Measurements from ENCODE around the gene PRKCD. TPM values are rescaled to one million over a fixed set of nuclear protein-coding genes. Genes with fewer than 3 reads are reported as not detected.

The PRKCD gene
- 3.9 and 5.5 TPM in 2 replicates for total RNA-seq

DNA sequence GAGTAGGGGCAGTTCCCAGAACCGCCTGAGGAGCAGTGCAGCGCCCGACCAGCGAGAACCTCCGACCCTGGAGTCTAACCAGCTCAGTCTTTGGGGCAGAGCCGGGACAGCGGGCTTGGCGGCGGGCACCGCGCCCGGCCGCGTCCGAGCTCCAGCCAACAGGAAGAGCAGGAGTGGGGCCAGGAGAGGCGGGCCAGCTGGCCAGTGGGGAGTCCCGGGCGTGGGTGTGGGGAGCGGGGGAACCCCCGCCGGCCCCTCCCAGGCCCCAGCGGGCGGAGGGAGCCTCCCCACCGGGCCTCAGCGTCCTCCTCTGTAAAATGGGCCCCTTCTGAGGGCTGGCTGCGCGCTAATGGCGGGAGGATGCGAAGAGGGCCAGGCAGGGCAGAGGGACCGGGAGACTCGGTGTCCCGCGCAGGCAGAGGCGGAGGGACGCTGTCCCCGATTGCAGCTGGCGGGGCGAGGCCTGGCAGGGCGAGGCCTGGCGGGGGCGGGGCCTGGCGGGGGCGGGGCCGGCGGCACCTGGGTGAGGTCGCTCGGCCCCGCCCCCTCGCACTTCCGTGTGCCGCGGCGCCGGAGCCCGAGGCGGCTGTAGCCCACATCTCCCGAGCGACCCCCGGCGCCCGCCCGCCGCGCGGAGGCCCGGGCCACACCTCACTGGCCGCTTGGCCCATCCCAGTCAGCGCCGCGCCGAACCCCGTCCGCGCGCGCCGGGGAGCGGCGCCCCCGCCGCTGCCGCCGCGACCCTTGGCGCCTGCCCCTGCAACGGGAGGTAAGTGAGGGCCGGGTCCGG, at the start of gene PRKCD:
TSS of gene PRKCD (plus strand) at position 550 of the 790 bp plus-strand sequence. CDS start 17,214 bp downstream, outside the sequence.
- H3K4me3 ChIP-seq (ENCODE audit: low read depth, low read length): peak within 1 kb of the TSS; percentile 83
- H3K27me3 ChIP-seq (ENCODE audit: control insufficient read depth, insufficient read depth, low read length): no peaks in the 10 kb centered on the region
- no peak for FAIRE-seq
- H3K36me3 ChIP-seq (ENCODE audit: control insufficient read depth, insufficient read depth, low read length): peaks cover 4% of the 10 kb centered on the region
- peak; percentile 45 for DNase-seq (ENCODE audit: low read depth)
- TF ChIP-seq, protein P1, sequence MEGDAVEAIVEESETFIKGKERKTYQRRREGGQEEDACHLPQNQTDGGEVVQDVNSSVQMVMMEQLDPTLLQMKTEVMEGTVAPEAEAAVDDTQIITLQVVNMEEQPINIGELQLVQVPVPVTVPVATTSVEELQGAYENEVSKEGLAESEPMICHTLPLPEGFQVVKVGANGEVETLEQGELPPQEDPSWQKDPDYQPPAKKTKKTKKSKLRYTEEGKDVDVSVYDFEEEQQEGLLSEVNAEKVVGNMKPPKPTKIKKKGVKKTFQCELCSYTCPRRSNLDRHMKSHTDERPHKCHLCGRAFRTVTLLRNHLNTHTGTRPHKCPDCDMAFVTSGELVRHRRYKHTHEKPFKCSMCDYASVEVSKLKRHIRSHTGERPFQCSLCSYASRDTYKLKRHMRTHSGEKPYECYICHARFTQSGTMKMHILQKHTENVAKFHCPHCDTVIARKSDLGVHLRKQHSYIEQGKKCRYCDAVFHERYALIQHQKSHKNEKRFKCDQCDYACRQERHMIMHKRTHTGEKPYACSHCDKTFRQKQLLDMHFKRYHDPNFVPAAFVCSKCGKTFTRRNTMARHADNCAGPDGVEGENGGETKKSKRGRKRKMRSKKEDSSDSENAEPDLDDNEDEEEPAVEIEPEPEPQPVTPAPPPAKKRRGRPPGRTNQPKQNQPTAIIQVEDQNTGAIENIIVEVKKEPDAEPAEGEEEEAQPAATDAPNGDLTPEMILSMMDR (IDR thresholded peaks at IDR 0.05; ENCODE audit: insufficient read depth, low read length, severe bottlenecking): peak; percentile 64

DNA sequence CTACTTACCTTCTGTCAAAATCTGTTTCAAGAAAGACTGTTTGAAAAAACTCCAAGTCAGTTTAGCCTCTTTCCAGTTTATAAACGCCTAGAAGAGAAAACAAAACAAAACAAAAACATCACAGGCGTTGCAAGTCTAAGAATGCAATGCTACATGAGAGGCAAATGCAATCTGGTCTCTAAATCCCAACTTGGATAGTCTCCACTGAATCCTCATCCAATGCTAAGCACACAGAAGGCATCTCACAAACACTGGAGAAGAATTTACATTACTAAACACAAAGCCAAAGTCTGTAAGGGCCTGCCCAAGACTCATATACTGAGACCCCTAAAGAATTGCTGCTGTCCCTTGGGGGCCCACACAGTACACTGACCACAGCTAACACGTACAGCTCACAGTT, 49.2 kb upstream of the PRKCD start:
- no peak for FAIRE-seq
- H3K36me3 ChIP-seq (ENCODE audit: control insufficient read depth, insufficient read depth, low read length): peaks cover 6% of the 10 kb centered on the region
- TF ChIP-seq, protein P1 (IDR thresholded peaks at IDR 0.05; ENCODE audit: insufficient read depth, low read length, severe bottlenecking): no peak

DNA sequence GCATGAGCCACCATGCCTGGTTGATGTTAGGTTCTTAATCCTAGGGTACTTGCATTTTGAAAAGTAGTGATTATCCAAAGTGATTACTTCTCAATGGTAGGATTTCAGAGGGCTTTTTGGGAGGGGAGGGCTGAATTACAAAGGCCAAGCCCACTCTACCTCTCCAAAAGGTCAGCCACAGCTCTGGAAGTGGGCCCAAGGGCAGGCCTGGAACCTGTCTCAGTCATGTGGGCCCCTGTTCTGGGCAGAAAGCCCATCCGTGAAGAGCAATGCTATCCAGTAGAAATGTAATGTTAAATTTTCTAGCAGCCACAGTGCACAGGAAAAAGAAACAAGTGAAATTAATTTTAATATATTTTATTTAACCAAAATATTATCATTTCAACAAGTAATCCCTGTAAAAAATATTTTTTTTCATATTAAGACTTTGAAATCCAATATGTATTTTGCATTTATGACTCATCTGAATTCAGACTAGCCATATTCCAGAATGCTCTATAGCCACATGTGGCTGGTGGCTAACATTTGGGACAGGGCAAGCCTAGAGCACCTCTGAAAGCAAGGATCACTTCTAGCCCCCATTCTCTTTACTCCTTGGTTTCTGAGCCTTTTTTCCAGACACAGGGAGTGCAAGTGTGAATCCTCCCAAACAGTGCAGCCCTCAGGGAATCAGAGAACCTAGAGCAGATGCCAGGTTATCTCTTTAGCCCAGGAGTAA, 47.6 kb upstream of the PRKCD start:
- H3K36me3 ChIP-seq (ENCODE audit: control insufficient read depth, insufficient read depth, low read length): peaks cover 14% of the 10 kb centered on the region
- H3K4me3 ChIP-seq (ENCODE audit: low read depth, low read length): no peak overlapping the region
- TF ChIP-seq, protein P1 (IDR thresholded peaks at IDR 0.05; ENCODE audit: insufficient read depth, low read length, severe bottlenecking): no peak
- no peaks in the 10 kb centered on the region for H3K27me3 ChIP-seq (ENCODE audit: control insufficient read depth, insufficient read depth, low read length)
- FAIRE-seq: no peak
- no peak for DNase-seq (ENCODE audit: low read depth)

More for the DNA sequence above, 49.2 kb upstream of the PRKCD start:
- Histone ChIP-seq H3K27me3 (ENCODE audit: control insufficient read depth, insufficient read depth, low read length) (no peaks in the 10 kb centered on the region), H3K4me3 (ENCODE audit: low read depth, low read length) (no peak overlapping the region)
- DNase-seq (ENCODE audit: low read depth): no peak

DNA sequence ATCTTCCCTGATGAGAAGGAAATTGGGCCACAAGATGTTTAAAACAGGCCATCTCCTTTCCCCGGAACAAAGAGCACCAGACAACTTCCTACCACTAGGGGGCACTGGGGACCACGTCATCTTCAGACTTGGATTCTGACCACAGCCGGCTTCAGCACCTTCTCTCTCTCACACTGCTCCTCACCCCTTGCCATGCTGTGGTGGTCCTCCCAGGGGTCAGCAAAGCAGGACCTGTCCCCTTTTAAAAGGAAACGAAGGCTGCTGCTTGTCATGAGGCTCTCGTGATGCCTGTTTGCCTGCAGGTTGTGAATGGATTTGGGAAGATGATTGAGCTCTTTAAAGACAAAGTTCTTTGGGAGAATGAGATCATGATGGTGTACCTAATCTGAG, 47.0 kb upstream of the PRKCD start:
- FAIRE-seq (no peak), DNase-seq (ENCODE audit: low read depth) (peak; percentile 67)
- Histone ChIP-seq H3K4me3 (ENCODE audit: low read depth, low read length) (no peak overlapping the region), H3K36me3 (ENCODE audit: control insufficient read depth, insufficient read depth, low read length) (peaks cover 14% of the 10 kb centered on the region), H3K27me3 (ENCODE audit: control insufficient read depth, insufficient read depth, low read length) (no peaks in the 10 kb centered on the region)
- TF ChIP-seq, protein P1 (IDR thresholded peaks at IDR 0.05; ENCODE audit: insufficient read depth, low read length, severe bottlenecking): peak; percentile 97

DNA sequence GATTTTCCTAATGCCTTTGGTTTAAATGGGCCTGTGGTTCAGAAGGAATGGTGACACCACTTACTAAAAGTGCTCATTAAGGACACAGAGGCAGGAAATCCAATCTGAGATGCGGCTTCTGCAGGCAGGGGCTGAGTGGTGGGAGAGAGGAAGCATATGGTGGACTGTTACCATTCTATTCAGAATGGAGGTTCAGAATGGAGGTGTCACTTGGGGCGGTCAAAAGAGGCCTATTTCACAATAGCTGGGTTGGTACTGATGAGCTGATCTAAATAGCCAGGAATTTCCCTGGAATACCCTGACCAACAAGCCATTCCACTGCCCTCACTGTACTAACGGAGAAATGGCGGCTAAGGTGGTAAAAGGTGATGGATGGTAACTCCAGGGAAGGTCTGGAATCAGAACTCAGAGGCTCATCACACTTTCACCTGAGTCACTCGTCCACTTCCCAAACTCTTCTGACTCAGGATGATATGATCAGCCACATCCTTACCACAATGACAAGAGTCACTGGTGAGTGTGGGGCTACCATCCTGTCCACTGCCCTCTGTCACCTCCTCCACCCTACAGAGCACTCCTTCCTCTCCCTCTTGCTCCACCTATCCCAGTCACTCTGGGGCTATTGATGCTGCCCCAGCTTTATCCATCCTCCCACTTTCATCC, 46.5 kb upstream of the PRKCD start:
- no peaks in the 10 kb centered on the region for H3K27me3 ChIP-seq (ENCODE audit: control insufficient read depth, insufficient read depth, low read length)
- H3K36me3 ChIP-seq (ENCODE audit: control insufficient read depth, insufficient read depth, low read length): peaks cover 18% of the 10 kb centered on the region
- FAIRE-seq: no peak
- TF ChIP-seq, protein P1 (IDR thresholded peaks at IDR 0.05; ENCODE audit: insufficient read depth, low read length, severe bottlenecking): no peak
- peak; percentile 85 for DNase-seq (ENCODE audit: low read depth)
- no peak overlapping the region for H3K4me3 ChIP-seq (ENCODE audit: low read depth, low read length)

Data from bronchial epithelial cell (primary cell).